Activated CD4-positive, alpha-beta T cell treated with anti-CD3 and anti-CD28 coated beads, Interleukin-2, amount 10 ng/mL, durations not matched to agents 7 days and 5 days (primary cell): ENCODE data around the gene PPP6R2. TPM values are rescaled to one million over a fixed set of nuclear protein-coding genes. Genes with fewer than 3 reads are reported as not detected.

Experiments
- CTCF ChIA-PET: fragments of 350-600 bp; sonication (Branson Sonifier 250); formaldehyde crosslinking; loops from one replicate; lab custom pipeline; 2021; ENCODE audit warnings: antibody characterized with exemption; lab: Charles Lee
- POLR2A ChIA-PET: fragments of 350-600 bp; sonication (Branson Sonifier 250); formaldehyde crosslinking; loops from one replicate; lab custom pipeline; 2021; ENCODE audit warnings: antibody characterized with exemption; lab: Charles Lee
- DNase-seq: peaks from one replicate; pipeline ENCODE4 v3.0.0-alpha.2; 2020
- H3K27ac Mint-ChIP-seq: one replicate; pipeline ENCODE4 v1.8.0; 2021; ENCODE audit warnings: mild to moderate bottlenecking, moderate library complexity, mixed read lengths
- H3K27me3 Mint-ChIP-seq: one replicate; pipeline ENCODE4 v1.8.0; 2021; ENCODE audit warnings: mixed read lengths
- H3K36me3 Mint-ChIP-seq: one replicate; pipeline ENCODE4 v1.8.0; 2021; ENCODE audit warnings: low read depth, mixed read lengths
- H3K4me1 Mint-ChIP-seq: one replicate; pipeline ENCODE4 v1.8.0; 2021; ENCODE audit warnings: mixed read lengths
- H3K4me3 Mint-ChIP-seq: one replicate; pipeline ENCODE4 v1.8.0; 2021; ENCODE audit warnings: mild to moderate bottlenecking, moderate library complexity, mixed read lengths
- H3K9me3 Mint-ChIP-seq: one replicate; pipeline ENCODE4 v1.8.0; 2021; ENCODE audit warnings: mixed read lengths
- total RNA-seq, 2 experiments: library from RNA; stranded (reverse); gene quantifications; one replicate each; pipeline ENCODE4 v1.2.3, GENCODE V29; 2021

PPP6R2 gene
- total RNA-seq, 2 experiments from 2014 or later = 55.6 to 67.6 TPM

DNA sequence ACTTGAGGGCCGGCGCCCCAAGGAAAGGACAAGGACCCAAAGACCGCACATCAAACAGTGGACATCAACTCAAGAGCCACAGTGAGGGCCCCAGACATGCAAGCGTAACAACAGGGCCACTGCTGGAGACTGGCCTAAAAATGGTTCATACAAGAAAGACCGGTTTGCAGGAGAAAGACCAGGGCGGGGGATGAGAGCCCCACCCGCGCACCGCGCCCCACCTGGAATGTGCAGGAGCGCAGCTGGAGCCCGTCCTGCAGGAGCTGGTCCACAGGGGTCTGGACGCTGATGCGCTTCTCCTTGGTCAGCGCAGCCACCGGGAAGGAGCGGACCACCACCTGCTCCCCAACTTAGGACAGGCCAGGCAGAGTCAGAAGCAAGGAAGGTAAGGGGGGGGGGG, 117.8 kb downstream of the PPP6R2 start:
- Mint-ChIP-seq H3K36me3 (peaks cover 49% of the 10 kb centered on the region), H3K27ac (no peak overlapping the region), H3K27me3 (no peaks in the 10 kb centered on the region), H3K4me3 (no peak overlapping the region), H3K4me1 (peaks cover 1% of the 10 kb centered on the region), H3K9me3 (no peaks in the 10 kb centered on the region)
- CTCF ChIA-PET = no interaction called here
- DNase-seq = no peak
- POLR2A ChIA-PET = interaction anchor here (0.6 kb wide), 1 partner anchor 12 kb away, joined by 4 read pairs; no protein-coding TSS in a partner anchor

DNA sequence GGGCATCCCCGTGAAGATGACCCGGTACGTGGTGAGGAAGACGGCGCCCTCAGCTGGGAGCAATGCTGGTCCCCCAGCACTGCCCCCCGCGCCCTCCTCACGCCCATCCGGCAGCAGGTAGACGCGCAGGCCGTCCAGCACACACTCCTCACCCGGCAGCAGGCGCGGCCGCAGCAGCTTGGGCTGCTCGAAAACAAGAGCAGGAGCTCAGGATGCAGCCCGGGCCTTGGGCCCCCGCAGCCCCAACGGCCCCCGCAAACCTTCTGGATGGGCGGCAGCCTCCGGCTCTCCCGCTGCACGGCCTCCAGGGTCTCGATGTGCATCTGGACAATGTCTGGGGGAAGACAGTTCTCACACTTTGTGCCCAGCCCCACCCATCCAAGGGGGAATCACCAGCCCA, 118.4 kb downstream of the PPP6R2 start:
- no peak for DNase-seq
- CTCF ChIA-PET = interaction anchor here (1.0 to 1.3 kb wide), 2 partner anchors 9 to 19 kb away, joined by 3 read pairs; no protein-coding TSS in a partner anchor
- no peaks in the 10 kb centered on the region for H3K9me3 Mint-ChIP-seq
- H3K27me3 Mint-ChIP-seq = no peaks in the 10 kb centered on the region
- no peak overlapping the region for H3K27ac Mint-ChIP-seq
- H3K4me1 Mint-ChIP-seq = peaks cover 1% of the 10 kb centered on the region
- no peak overlapping the region for H3K4me3 Mint-ChIP-seq
- H3K36me3 Mint-ChIP-seq = peaks cover 54% of the 10 kb centered on the region
- POLR2A ChIA-PET = no interaction called here

DNA sequence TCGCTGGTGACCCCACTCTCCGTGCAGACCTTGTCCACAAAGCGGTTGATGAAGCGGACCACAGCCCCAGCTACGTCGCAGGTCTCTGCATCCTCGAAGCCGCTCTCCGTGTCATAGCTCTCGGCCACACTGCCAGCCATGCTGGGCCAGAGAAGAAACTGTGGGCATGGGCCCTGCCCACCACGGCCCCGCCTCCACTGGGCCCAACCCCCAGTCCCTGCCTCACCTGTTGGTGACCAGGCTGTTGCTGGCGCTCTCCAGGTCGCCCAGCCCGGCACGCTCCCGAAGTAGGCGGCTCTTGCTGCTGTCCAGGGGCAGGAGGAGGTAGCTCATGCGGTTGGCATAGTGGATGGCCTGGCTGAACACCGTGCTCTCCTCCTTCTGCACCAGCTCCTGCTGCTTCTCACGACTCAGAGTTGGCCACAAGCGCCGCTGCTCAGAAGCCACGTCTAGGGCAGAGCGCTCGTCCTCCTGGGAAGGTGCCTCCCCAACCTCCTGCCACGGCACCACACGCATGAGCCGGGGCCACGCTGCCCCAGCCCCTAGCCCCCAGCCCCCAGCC, 118.9 kb downstream of the PPP6R2 start:
- ChIA-PET CTCF (interaction anchor here (1.0 to 1.3 kb wide), 2 partner anchors 10 to 18 kb away, joined by 3 read pairs; no protein-coding TSS in a partner anchor), POLR2A (no interaction called here)
- no peak overlapping the region for H3K4me3 Mint-ChIP-seq
- no peaks in the 10 kb centered on the region for H3K27me3 Mint-ChIP-seq
- H3K36me3 Mint-ChIP-seq = peaks cover 56% of the 10 kb centered on the region
- no peaks in the 10 kb centered on the region for H3K9me3 Mint-ChIP-seq
- peaks cover 6% of the 10 kb centered on the region for H3K4me1 Mint-ChIP-seq
- H3K27ac Mint-ChIP-seq = no peak overlapping the region
- no peak for DNase-seq

DNA sequence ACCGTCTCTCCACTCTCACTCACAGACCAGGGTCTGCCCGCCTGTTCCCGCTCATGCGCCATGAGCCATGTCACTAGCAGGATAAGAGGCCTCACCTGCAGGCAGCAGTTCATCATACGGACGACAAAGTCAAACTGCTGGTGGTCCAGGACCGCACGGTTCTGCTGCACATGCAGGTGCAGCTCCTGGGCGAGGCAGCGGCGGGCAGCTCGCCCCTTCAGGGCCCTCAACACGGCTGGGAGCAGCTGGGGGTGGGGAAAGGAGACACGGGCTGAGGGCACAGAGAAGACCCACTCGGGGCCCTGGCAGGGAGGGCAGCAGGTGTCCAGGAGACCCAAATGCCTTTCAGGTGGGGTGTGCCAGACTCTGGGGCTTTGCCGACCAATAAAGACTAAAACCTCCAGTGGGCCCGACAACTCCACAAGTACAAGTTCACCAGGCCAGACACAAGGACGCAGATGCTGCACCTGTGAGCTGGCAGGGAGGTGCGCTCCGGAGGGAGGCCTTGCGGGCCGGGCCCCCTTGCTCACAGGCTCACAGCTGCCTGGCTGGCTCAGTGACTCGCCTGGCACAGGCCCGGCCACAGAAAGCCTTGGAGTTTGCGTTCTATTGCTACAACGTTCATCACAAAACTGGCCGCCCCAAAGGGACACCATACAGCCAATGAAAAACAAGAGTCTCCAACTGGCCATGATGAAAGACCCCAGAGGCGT, 120.2 kb downstream of the PPP6R2 start:
- peaks cover 17% of the 10 kb centered on the region for H3K4me1 Mint-ChIP-seq
- DNase-seq = no peak
- no peak overlapping the region for H3K4me3 Mint-ChIP-seq
- peaks cover 56% of the 10 kb centered on the region for H3K36me3 Mint-ChIP-seq
- ChIA-PET POLR2A (no interaction called here), CTCF (interaction anchor here (0.8 kb wide), 1 partner anchor 13 kb away, joined by 4 read pairs; no protein-coding TSS in a partner anchor)
- no peaks in the 10 kb centered on the region for H3K9me3 Mint-ChIP-seq
- H3K27ac Mint-ChIP-seq = no peak overlapping the region
- no peaks in the 10 kb centered on the region for H3K27me3 Mint-ChIP-seq

DNA sequence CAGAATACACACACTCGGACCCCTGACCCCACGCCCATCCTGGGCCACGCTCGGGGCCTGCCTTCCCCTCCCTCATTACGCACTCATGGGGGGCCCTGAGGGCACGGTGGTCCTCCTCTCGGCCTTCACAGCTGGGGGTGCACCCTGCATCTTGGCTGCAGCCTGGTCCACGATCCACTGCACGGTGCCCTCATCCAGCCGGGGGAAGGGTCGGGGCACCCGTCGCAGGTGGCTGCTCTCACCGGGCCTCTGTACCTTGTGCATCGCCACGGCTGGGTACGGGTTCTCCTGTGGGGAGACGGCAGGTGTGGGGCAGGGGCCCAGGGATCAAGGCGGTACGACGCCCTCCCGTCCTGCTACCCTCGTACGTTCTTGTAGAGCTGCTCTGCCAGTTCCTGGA, 121.3 kb downstream of the PPP6R2 start:
- H3K36me3 Mint-ChIP-seq = peaks cover 51% of the 10 kb centered on the region
- DNase-seq = no peak
- no peak overlapping the region for H3K4me3 Mint-ChIP-seq
- CTCF ChIA-PET = interaction anchor here (0.8 kb wide), 1 partner anchor 14 kb away, joined by 4 read pairs; no protein-coding TSS in a partner anchor
- H3K27me3 Mint-ChIP-seq = no peaks in the 10 kb centered on the region
- H3K4me1 Mint-ChIP-seq = peaks cover 27% of the 10 kb centered on the region
- no peaks in the 10 kb centered on the region for H3K9me3 Mint-ChIP-seq
- POLR2A ChIA-PET = no interaction called here
- no peak overlapping the region for H3K27ac Mint-ChIP-seq

DNA sequence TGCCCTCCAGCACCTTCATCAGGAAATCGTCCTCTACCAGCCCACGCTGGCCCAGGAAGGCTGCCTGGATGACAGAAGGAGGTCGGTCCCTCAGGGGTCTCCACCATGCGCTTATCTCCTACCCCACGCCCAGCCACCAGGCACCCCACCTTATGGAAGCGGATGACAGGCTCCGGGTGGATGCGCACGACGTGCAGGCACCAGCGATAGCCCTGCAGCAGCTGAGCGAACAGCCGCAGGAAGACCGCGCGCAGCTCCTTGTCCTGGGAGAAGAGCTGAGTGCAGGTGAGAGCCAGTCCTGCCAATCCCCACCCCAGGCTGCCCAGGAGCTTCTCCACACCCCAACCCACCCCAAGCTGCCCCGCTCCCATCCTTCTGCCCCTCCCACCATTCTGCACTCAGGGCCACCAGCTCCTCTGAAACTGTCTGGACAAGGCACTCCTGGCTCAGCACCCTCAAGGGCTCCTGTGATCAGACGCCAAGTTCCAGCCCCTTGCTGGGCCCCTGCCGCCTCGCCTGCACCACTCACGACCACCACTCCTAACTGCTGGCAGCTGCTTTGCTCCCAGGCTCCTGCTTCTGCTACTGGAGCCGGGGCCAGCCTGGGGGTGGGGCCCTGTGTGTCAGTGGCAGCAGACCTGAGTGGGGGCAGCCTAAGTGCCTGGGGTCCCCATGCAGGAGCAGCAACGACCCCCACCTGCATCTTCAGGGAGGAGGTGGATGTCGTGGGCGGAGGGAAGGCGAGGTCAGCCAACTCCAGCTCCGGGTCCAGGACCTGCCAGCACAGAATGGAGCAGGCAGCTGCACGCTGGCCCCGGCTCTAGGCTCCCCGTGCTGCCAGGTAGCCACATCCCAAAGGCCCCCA, 122.2 kb downstream of the PPP6R2 start:
- DNase-seq = no peak
- ChIA-PET CTCF (interaction anchor here (0.6 kb wide), 1 partner anchor 45 kb away, joined by 3 read pairs; no protein-coding TSS in a partner anchor), POLR2A (no interaction called here)
- Mint-ChIP-seq H3K4me3 (no peak overlapping the region), H3K9me3 (no peaks in the 10 kb centered on the region), H3K4me1 (peaks cover 33% of the 10 kb centered on the region), H3K36me3 (peaks cover 50% of the 10 kb centered on the region), H3K27me3 (no peaks in the 10 kb centered on the region), H3K27ac (peak overlapping the region; percentile 41)

DNA sequence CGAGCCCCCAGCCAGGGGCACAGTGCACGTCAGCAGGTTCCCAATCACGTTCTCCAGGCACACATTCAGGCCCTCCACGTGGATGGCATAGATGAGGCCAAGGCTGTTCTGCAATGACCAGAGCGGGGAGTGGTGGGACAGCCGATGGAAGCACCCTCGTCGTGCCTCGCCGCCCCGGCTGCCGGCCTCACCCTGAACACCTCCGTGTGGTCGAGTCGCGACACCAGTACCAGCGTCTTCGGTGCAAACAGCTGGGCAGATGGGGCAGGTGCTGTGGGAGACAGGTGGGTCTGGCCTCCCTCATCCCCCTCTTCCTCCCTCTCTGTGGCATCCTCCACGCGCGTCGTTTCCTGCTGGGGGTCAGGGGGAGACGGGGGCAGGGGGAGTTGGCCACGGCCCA, 124.2 kb downstream of the PPP6R2 start:
- H3K27me3 Mint-ChIP-seq = no peaks in the 10 kb centered on the region
- peaks cover 45% of the 10 kb centered on the region for H3K36me3 Mint-ChIP-seq
- H3K4me3 Mint-ChIP-seq = no peak overlapping the region
- no peak for DNase-seq
- H3K4me1 Mint-ChIP-seq = peaks cover 53% of the 10 kb centered on the region
- POLR2A ChIA-PET = no interaction called here
- peak overlapping the region; percentile 97 for H3K27ac Mint-ChIP-seq
- CTCF ChIA-PET = interaction anchor here (1.6 to 2.0 kb wide), 3 partner anchors 45 to 191 kb away, joined by 4 to 7 read pairs (median 5); no protein-coding TSS in a partner anchor
- H3K9me3 Mint-ChIP-seq = no peaks in the 10 kb centered on the region

DNA sequence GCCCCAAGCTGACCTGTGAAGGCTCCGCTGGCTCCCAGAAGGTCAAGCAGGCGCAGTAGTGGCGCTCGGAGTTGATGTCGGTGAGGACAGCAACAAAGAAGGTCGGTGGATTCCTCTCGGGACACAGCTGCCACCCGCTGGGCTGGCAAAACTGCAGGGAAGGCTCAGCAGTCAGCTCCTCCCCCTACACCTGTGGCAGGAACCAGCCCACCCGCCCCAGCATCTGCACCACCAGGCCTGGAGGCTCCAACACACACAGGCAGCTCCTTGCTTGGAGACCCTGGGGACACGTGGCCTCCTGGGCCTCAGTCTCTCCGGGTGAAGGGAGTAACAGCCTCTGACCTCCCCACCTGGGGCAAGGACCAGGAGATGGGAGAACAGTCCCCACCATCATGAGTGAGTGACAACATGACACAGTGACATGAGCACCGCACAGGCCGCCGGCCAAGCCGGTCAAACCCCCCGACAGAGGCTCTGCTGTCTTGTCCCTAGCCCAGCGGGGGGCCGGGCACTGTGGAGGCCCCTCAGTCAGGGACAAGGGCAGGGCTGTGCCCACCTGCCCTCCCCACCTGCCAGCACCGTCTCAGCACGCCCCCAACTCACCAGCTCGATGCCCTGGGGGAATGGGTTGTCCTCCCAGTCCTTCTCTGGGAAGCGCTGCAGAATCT, 124.8 kb downstream of the PPP6R2 start:
- H3K27me3 Mint-ChIP-seq = no peaks in the 10 kb centered on the region
- POLR2A ChIA-PET = interaction anchor here (1.0 kb wide), 1 partner anchor 153 kb away, joined by 3 read pairs; no protein-coding TSS in a partner anchor
- CTCF ChIA-PET = interaction anchor here (0.6 to 2.5 kb wide), 8 partner anchors 10 to 192 kb away, joined by 4 to 10 read pairs (median 5); partner anchors contain the start of gene SCO2
- H3K4me3 Mint-ChIP-seq = no peak overlapping the region
- no peaks in the 10 kb centered on the region for H3K9me3 Mint-ChIP-seq
- peaks cover 46% of the 10 kb centered on the region for H3K36me3 Mint-ChIP-seq
- peak overlapping the region; percentile 97 for H3K27ac Mint-ChIP-seq
- DNase-seq = no peak
- peaks cover 59% of the 10 kb centered on the region for H3K4me1 Mint-ChIP-seq

DNA sequence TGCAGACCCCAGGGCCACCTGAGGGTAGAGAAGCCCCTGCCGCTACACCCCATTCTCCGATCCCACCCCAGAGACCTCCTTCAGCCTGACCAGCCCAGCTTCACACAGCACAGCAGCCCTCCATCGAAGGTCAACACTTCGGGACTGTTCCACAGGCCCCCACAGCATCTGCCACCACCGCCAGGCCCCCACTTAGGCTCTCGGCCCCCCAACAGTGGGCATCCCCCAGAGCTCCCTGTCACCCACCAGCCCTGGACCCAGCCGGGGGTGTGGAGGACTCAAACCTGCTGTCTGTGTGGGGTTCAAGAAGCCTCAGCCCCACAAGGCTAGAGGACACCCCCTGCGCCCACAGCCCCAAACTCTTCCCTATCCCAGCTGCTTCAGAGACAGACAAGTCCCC, 125.5 kb downstream of the PPP6R2 start:
- Mint-ChIP-seq H3K4me3 (peak overlapping the region; percentile 67), H3K36me3 (peaks cover 47% of the 10 kb centered on the region), H3K9me3 (no peaks in the 10 kb centered on the region), H3K27ac (peak overlapping the region; percentile 97), H3K27me3 (no peaks in the 10 kb centered on the region), H3K4me1 (peaks cover 66% of the 10 kb centered on the region)
- ChIA-PET CTCF (interaction anchor here (0.6 to 2.5 kb wide), 10 partner anchors 11 to 240 kb away, joined by 3 to 10 read pairs (median 4); partner anchors contain the start of gene SCO2), POLR2A (interaction anchor here (1.0 kb wide), 1 partner anchor 152 kb away, joined by 3 read pairs; no protein-coding TSS in a partner anchor)
- no peak for DNase-seq

DNA sequence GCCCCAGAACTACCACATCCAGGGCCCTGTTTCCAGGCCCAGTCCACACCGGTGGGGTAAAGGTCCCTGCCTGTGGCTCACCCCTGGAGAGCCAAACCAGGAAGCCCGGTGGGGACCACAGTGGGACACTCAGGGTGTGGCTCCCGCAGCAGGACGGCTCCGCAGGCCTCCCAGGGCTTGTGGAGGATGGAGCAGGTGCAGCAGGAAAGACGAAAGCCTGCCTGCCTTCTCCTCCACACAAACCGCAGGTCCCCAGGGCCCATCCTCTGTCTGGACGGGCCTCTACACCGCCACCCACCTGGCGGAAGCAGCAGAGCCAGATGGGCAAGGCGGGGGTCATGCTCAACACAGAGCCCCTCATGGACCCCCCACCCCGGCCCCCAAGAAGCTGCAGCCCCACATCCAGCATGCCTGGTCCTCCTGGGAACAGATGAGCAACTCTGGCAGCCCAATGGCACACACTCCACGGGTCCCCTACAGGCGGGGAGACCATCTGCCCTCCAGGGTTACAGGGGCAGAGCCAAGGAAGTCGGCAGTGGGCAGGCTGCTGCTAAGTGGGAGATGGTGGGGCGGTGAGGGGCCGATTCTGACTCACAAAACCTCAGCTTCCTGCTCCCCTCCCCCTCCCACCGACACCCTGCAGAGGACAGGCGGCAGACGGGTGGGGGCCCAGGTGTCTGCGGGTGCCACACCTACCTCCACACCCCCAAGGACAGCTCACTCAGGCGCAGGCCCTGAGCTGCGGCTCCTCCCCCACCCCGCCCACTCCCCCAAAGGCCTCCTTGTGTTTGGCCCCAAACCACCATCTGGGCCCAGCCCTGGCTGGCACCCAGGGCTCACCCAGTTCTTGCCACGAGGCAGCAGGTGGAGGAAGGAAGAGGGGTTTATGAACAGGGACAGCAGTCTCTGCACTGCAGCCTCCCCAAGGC, 126.5 kb downstream of the PPP6R2 start:
- no peaks in the 10 kb centered on the region for H3K9me3 Mint-ChIP-seq
- H3K27me3 Mint-ChIP-seq = no peaks in the 10 kb centered on the region
- POLR2A ChIA-PET = interaction anchor here (0.9 to 1.2 kb wide), 4 partner anchors 39 to 152 kb away, joined by 3 to 5 read pairs (median 4); partner anchors contain the start of gene SCO2
- DNase-seq = peak; percentile 98
- peak overlapping the region; percentile 67 for H3K4me3 Mint-ChIP-seq
- H3K4me1 Mint-ChIP-seq = peaks cover 71% of the 10 kb centered on the region
- CTCF ChIA-PET = interaction anchor here (0.6 to 2.5 kb wide), 11 partner anchors 10 to 200 kb away, joined by 3 to 10 read pairs (median 4); partner anchors contain the start of genes SCO2 and SYCE3
- H3K36me3 Mint-ChIP-seq = peaks cover 42% of the 10 kb centered on the region
- H3K27ac Mint-ChIP-seq = peak overlapping the region; percentile 97

DNA sequence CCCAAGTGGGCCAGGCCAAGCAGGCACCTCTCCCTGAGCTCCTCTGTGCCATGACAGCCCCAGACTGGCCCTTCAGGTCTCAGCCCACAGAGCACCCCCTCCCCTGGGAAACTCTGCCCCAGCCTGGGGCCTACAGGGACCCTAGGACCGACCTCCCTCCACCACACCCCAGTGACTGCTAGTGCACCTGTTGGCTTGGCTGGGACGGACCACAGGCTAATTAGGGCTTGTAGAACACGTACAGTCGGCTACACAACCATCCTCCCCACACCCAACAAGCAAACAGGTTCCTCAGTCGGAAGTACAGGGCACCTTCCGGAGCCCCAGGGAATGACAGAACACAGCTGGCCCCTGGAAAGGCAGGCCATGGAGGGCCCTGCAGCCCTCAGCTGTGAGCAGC, 127.4 kb downstream of the PPP6R2 start:
- no peak for DNase-seq
- H3K36me3 Mint-ChIP-seq = peaks cover 41% of the 10 kb centered on the region
- ChIA-PET CTCF (interaction anchor here (0.7 to 2.5 kb wide), 10 partner anchors 9 to 195 kb away, joined by 3 to 10 read pairs (median 3); partner anchors contain the start of genes SCO2 and SYCE3), POLR2A (interaction anchor here (0.9 to 1.2 kb wide), 4 partner anchors 38 to 151 kb away, joined by 3 to 5 read pairs (median 4); partner anchors contain the start of gene SCO2)
- H3K4me1 Mint-ChIP-seq = peaks cover 75% of the 10 kb centered on the region
- H3K27me3 Mint-ChIP-seq = no peaks in the 10 kb centered on the region
- no peaks in the 10 kb centered on the region for H3K9me3 Mint-ChIP-seq
- peak overlapping the region; percentile 97 for H3K27ac Mint-ChIP-seq
- H3K4me3 Mint-ChIP-seq = peak overlapping the region; percentile 67
